Smooth muscle cell (in vitro differentiated cells): ENCODE measurements around the gene BGLAP. TPM values are rescaled to one million over a fixed set of nuclear protein-coding genes. Genes with fewer than 3 reads are reported as not detected.

Experiments used
- DNase-seq: peaks from one replicate; lab custom pipeline; 2025; ENCODE audit not compliant: unreplicated experiment; lab: John Stamatoyannopoulos, UW
- H2AFZ ChIP-seq: fragments of 200-600 bp; sonication (generic); 2 replicates; pipeline ENCODE4 v1.6.0; 2016; ENCODE audit warnings: antibody characterized with exemption, low read depth, mild to moderate bottlenecking
- H3F3A ChIP-seq: fragments of 200-600 bp; sonication (generic); 2 replicates; pipeline ENCODE4 v1.6.0; 2017; ENCODE audit warnings: antibody characterized with exemption, low read depth
- H3K27ac ChIP-seq: fragments of 200-600 bp; sonication (generic); 2 replicates; pipeline ENCODE4 v1.5.1; 2016; ENCODE audit warnings: low read depth, mild to moderate bottlenecking
- H3K27me3 ChIP-seq: fragments of 200-600 bp; sonication (generic); 2 replicates; pipeline ENCODE4 v1.6.1; 2016; ENCODE audit warnings: low read depth, mild to moderate bottlenecking
- H3K36me3 ChIP-seq: fragments of 200-600 bp; sonication (generic); 2 replicates; pipeline ENCODE4 v1.5.1; 2016; ENCODE audit warnings: low read depth
- H3K4me1 ChIP-seq: fragments of 200-600 bp; sonication (generic); 2 replicates; pipeline ENCODE4 v1.5.1; 2016; ENCODE audit warnings: low read depth
- H3K4me2 ChIP-seq: fragments of 200-600 bp; sonication (generic); 2 replicates; pipeline ENCODE4 v1.6.0; 2016; ENCODE audit warnings: mild to moderate bottlenecking
- H3K4me3 ChIP-seq: fragments of 200-600 bp; sonication (generic); 2 replicates; pipeline ENCODE4 v1.5.1; 2016; ENCODE audit warnings: mild to moderate bottlenecking
- H3K79me2 ChIP-seq: fragments of 200-600 bp; sonication (generic); 2 replicates; pipeline ENCODE4 v1.6.0; 2016; ENCODE audit warnings: low read depth, mild to moderate bottlenecking
- H3K9ac ChIP-seq: fragments of 200-600 bp; sonication (generic); 2 replicates; pipeline ENCODE4 v1.6.0; 2016; ENCODE audit warnings: low read depth
- H3K9me3 ChIP-seq: fragments of 200-600 bp; sonication (generic); replicated peaks from 2 replicates; pipeline ENCODE4 v1.5.1; 2016; ENCODE audit warnings: low read depth
- H4K20me1 ChIP-seq: fragments of 200-600 bp; sonication (generic); 2 replicates; pipeline ENCODE4 v1.6.0; 2016; ENCODE audit warnings: low read depth
- CTCF ChIP-seq: fragments of 200-600 bp; sonication (generic); IDR thresholded peaks from 2 replicates; pipeline ENCODE4 v1.5.1; 2017; ENCODE audit warnings: borderline replicate concordance, mild to moderate bottlenecking, antibody characterized with exemption; ENCODE audit not compliant: insufficient read depth, poor library complexity, severe bottlenecking
- WGBS: methylation state at CpG from one replicate; pipeline ENCODE4 v1.1.7; 2016; ENCODE audit warnings: low lambda C conversion rate; 5-methylcytosine and 5-hydroxymethylcytosine counted together
- polyA plus RNA-seq: library from polyadenylated mRNA; unstranded; fragments of >200 nt; fragmentation: Nextera tagmentation; extraction: Ambion mirVana; gene quantifications from 2 replicates; pipeline ENCODE4 v1.2.1, GENCODE V29; 2016
- total RNA-seq: library from RNA; depleted of rRNA; stranded (reverse); fragments of >200 nt; gene quantifications from 2 replicates; pipeline ENCODE4 v1.2.3, GENCODE V29; 2014

Gene BGLAP
- total and polyA plus RNA-seq, 2 experiments from 2014 or later = 0.62 to 0.63 TPM

DNA sequence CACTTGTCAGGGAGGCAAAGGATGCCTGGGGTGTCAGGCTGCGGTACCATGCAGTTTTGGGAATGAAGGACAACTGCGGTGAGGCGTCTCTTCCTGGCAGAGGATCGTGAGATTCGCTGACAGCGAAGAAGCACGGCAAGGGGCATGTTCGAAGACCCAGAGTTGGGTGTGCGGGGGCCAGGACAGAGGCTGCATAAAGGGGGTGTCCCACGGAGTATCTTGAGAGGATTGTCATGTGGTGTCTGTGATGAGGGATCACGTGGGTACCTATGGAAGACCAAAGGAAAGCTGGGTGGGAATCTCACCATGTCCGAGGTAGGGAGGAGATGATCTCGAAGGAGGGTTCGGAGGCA is 47.7 kb upstream of the BGLAP start:
- H2AFZ ChIP-seq = peak overlapping the region; percentile 63
- no peaks in the 10 kb centered on the region for H3F3A ChIP-seq
- H3K9ac ChIP-seq = peak overlapping the region; percentile 85
- peak overlapping the region; percentile 50 for H3K27ac ChIP-seq
- no peak for TF ChIP-seq CTCF
- H3K4me3 ChIP-seq = peak overlapping the region; percentile 85
- no peak for DNase-seq
- WGBS = 20% methylated on average over 14 of the region's 14 CpGs
- peak overlapping the region; percentile 93 for H3K4me2 ChIP-seq
- H3K9me3 ChIP-seq = no peaks in the 10 kb centered on the region
- peaks cover 7% of the 10 kb centered on the region for H3K4me1 ChIP-seq
- H4K20me1 ChIP-seq = peaks cover 10% of the 10 kb centered on the region
- no peaks in the 10 kb centered on the region for H3K36me3 ChIP-seq
- H3K79me2 ChIP-seq = peaks cover 45% of the 10 kb centered on the region
- H3K27me3 ChIP-seq = no peaks in the 10 kb centered on the region

- DNase-seq = no peak
- Histone ChIP-seq H3K36me3 (no peaks in the 10 kb centered on the region), H3K79me2 (peaks cover 45% of the 10 kb centered on the region)
Observed at GRCh38 chr1:156195853-156196252, 46.1 kb upstream of the BGLAP start.

DNA sequence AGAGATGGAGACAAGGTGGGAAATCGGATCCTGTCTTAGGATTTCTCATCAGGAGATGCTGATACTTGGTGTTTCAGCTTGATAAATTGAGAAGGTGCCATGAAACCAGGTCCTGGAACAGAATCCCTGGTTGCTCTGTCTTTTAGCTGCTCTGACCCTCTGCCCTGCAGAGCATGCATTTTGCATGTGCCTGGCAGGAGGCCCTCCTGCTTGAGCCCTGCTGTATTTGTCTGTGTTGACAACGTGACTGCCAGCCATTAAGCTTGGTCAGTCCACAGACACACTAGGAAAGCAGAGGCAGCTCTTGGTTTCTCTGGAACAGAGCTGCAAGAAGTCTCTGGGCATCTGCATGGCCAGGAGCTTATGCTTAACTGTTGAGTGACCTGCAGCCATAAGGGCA is 45.5 kb upstream of the BGLAP start:
- no peak for DNase-seq
- Histone ChIP-seq H3K79me2 (peaks cover 45% of the 10 kb centered on the region), H3K9me3 (no peaks in the 10 kb centered on the region), H3K27me3 (no peaks in the 10 kb centered on the region), H3K4me1 (peaks cover 7% of the 10 kb centered on the region), H3F3A (no peaks in the 10 kb centered on the region), H4K20me1 (peaks cover 22% of the 10 kb centered on the region), H3K27ac (no peak overlapping the region), H3K4me2 (no peak overlapping the region), H2AFZ (no peak overlapping the region), H3K4me3 (no peak overlapping the region), H3K36me3 (no peaks in the 10 kb centered on the region), H3K9ac (no peak overlapping the region)
- no peak for TF ChIP-seq CTCF
- 77% methylated on average over 2 of the region's 2 CpGs for WGBS

More at GRCh38 chr1:156195853-156196252, 46.1 kb upstream of the BGLAP start:
- no peaks in the 10 kb centered on the region for H3F3A ChIP-seq
- peaks cover 17% of the 10 kb centered on the region for H4K20me1 ChIP-seq
- no peak overlapping the region for H3K4me3 ChIP-seq
- H3K27ac ChIP-seq = no peak overlapping the region
- H3K4me1 ChIP-seq = peaks cover 7% of the 10 kb centered on the region
- no peak overlapping the region for H3K9ac ChIP-seq
- H3K9me3 ChIP-seq = no peaks in the 10 kb centered on the region
- H3K4me2 ChIP-seq = no peak overlapping the region
- no peak overlapping the region for H2AFZ ChIP-seq
- H3K27me3 ChIP-seq = no peaks in the 10 kb centered on the region
- WGBS = 87% methylated on average over 4 of the region's 4 CpGs
- TF ChIP-seq CTCF = no peak

DNA sequence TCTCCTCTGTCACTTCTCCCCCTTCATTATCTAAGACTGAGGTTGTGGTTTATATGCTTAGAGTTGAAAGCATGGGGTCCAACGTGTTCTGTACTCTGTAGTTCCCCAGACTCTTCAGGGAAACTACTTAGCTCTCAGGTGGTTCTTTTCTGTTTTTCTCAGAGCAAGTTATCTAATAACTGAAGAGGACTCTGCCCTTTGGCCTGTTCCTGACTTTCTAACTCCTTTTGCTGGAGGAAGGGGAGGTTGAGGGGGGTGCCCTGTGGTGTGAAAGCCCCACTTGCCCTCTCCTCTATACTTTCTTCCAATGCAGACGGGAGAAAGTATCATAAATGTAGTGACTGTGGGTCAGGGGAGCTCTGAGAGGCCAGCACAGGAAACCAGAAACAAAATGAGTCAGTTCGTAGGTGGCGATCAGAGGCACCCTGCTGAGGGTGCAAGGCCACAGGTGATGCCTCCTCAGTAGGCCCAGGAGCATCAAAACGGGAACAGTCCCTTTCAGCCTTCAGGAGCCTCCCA is 43.1 kb upstream of the BGLAP start:
- peaks cover 30% of the 10 kb centered on the region for H4K20me1 ChIP-seq
- H3K9ac ChIP-seq = no peak overlapping the region
- H3K9me3 ChIP-seq = no peaks in the 10 kb centered on the region
- H2AFZ ChIP-seq = no peak overlapping the region
- no peak for DNase-seq
- no peaks in the 10 kb centered on the region for H3K36me3 ChIP-seq
- no peak overlapping the region for H3K4me2 ChIP-seq
- peaks cover 45% of the 10 kb centered on the region for H3K79me2 ChIP-seq
- H3K27me3 ChIP-seq = no peaks in the 10 kb centered on the region
- H3F3A ChIP-seq = no peaks in the 10 kb centered on the region
- WGBS = 96% methylated on average over 5 of the region's 5 CpGs
- no peak overlapping the region for H3K4me3 ChIP-seq
- H3K27ac ChIP-seq = no peak overlapping the region
- peaks cover 7% of the 10 kb centered on the region for H3K4me1 ChIP-seq
- no peak for TF ChIP-seq CTCF
